K562 (cell line): ENCODE measurements around the gene DHCR7. TPM values are rescaled to one million over a fixed set of nuclear protein-coding genes. Genes with fewer than 3 reads are reported as not detected.
A peak's percentile ranks its signal among the peaks of the same experiment; 100 is the strongest.

Source experiments
- ATAC-seq: fragments of 200-7000 bp; cut with Tn5 transposase; 3 replicates; pipeline ENCODE4 v1.9.1; 2020; ENCODE audit warnings: moderate library complexity
- BruUV-seq: library from RNA; stranded (reverse); fragments of 400-500 nt; replicated peaks from 2 replicates; lab custom pipeline; 2021; lab: Mats Ljungman, UMichigan
- CTCF ChIA-PET: fragments of 300-600 bp; formaldehyde crosslinking; extraction: SDS; loops from one replicate; lab custom pipeline; 2021; ENCODE audit warnings: low intra/inter-chr PET ratio; lab: Yijun Ruan, JAX
- POLR2A ChIA-PET: fragments of 300-600, 350-650 bp; sonication (Branson Sonifier 250); formaldehyde crosslinking; extraction: SDS; loops from one replicate; lab custom pipeline; 2021; ENCODE audit warnings: antibody characterized with exemption, inconsistent platforms; lab: Yijun Ruan, JAX
- DNase-seq, 4 experiments: peaks; one replicate each; pipeline versions ENCODE4 v3.0.0 to v3.0.0-alpha.2; 2011 to 2018; ENCODE audit warnings: low spot score in 3 of 4, mixed read lengths in 3 of 4; ENCODE audit errors: extremely low read depth in 1 of 4
- FAIRE-seq: peaks from 2 replicates; lab custom pipeline; 2011; peaks lifted over from hg19 to GRCh38; lab: Jason Lieb, UNC
- H2AFZ ChIP-seq: 2 replicates; pipeline ENCODE4 v1.6.0; 2011; ENCODE audit warnings: low read depth, low read length, control low read depth, inconsistent platforms
- H3K27ac ChIP-seq: fragments of 200-600 bp; 3 replicates; pipeline ENCODE4 v1.8.0; 2011; ENCODE audit warnings: low read depth, mild to moderate bottlenecking, control low read depth, inconsistent platforms, low read length, moderate library complexity, mixed read lengths; ENCODE audit errors: extremely low read depth
- H3K27me3 ChIP-seq, 2 experiments: fragments of 300-600 bp in 1 of 2; 2 replicates in 1 of 2; 3 replicates in 1 of 2; pipeline versions ENCODE4 v1.6.0 to v1.8.0; 2011; ENCODE audit warnings: inconsistent platforms in 2 of 2, low read length in 2 of 2, mild to moderate bottlenecking in 1 of 2, mixed read lengths in 1 of 2, moderate library complexity in 1 of 2; ENCODE audit not compliant: control insufficient read depth in 2 of 2, insufficient read depth in 2 of 2
- H3K36me3 ChIP-seq: fragments of 300-600 bp; 3 replicates; pipeline ENCODE4 v1.8.0; 2011; ENCODE audit warnings: mild to moderate bottlenecking, low read length, inconsistent platforms; ENCODE audit not compliant: control insufficient read depth, insufficient read depth
- H3K4me1 ChIP-seq, 2 experiments: fragments of 200-600 bp in 1 of 2; replicated peaks in 1 of 2; 2 replicates in 1 of 2; 3 replicates in 1 of 2; pipeline versions ENCODE4 v1.5.1 to v1.8.0; 2011; ENCODE audit warnings: inconsistent platforms in 2 of 2, low read length in 2 of 2, mild to moderate bottlenecking in 1 of 2, mixed read lengths in 1 of 2, moderate library complexity in 1 of 2; ENCODE audit not compliant: control insufficient read depth in 2 of 2, insufficient read depth in 2 of 2
- H3K4me2 ChIP-seq: 2 replicates; pipeline ENCODE4 v1.6.1; 2011; ENCODE audit warnings: low read length, control low read depth, inconsistent platforms, mixed read lengths; ENCODE audit not compliant: insufficient read depth
- H3K4me3 ChIP-seq: fragments of 200-600 bp; sonication (generic), shearing (Covaris generic); 2 replicates; pipeline ENCODE4 v1.5.1; 2016; ENCODE audit warnings: control low read depth, inconsistent platforms
- H3K79me2 ChIP-seq: fragments of 200-600 bp; 3 replicates; pipeline ENCODE4 v1.8.0; 2011; ENCODE audit warnings: low read length, inconsistent platforms; ENCODE audit not compliant: control insufficient read depth, insufficient read depth
- H3K9ac ChIP-seq, 2 experiments: 2 replicates each; pipeline versions ENCODE4 v1.6.0 to v1.6.1; 2011; ENCODE audit warnings: low read depth in 2 of 2, low read length in 2 of 2, control low read depth in 1 of 2, inconsistent platforms in 1 of 2, mild to moderate bottlenecking in 1 of 2, mixed read lengths in 1 of 2; ENCODE audit not compliant: insufficient read depth in 1 of 2
- H3K9me1 ChIP-seq: one replicate; pipeline ENCODE4 v1.6.0; 2011; ENCODE audit warnings: inconsistent platforms, mild to moderate bottlenecking, low read length, moderate library complexity; ENCODE audit not compliant: control insufficient read depth, insufficient read depth
- H3K9me3 ChIP-seq: replicated peaks from 2 replicates; pipeline ENCODE4 v1.5.1; 2011; ENCODE audit warnings: low read depth, low read length, inconsistent platforms; ENCODE audit not compliant: control insufficient read depth, insufficient read depth
- H4K20me1 ChIP-seq: replicated peaks from 2 replicates; pipeline ENCODE4 v1.6.1; 2011; ENCODE audit warnings: low read length, inconsistent platforms, mixed read lengths; ENCODE audit not compliant: control insufficient read depth, insufficient read depth
- GATAD2A ChIP-seq: fragments of 450-650 bp; IDR thresholded peaks from 2 replicates; pipeline ENCODE4 v1.6.1; 2017
- HDAC2 ChIP-seq: fragments of 450-650 bp; IDR thresholded peaks from 2 replicates; pipeline ENCODE4 v1.6.1; 2016; ENCODE audit warnings: mild to moderate bottlenecking
- L3MBTL2 ChIP-seq: fragments of 450-650 bp; IDR thresholded peaks from 2 replicates; pipeline ENCODE4 v1.6.1; 2016; ENCODE audit warnings: mild to moderate bottlenecking, moderate library complexity
- RNF2 ChIP-seq: sonication (generic); IDR thresholded peaks from 2 replicates; pipeline ENCODE4 v1.6.1; 2016
- SNRNP70 ChIP-seq: fragments of 200-400 bp; formaldehyde crosslinking; optimal IDR thresholded peaks from 2 replicates; pipeline ENCODE3; 2017; ENCODE audit warnings: low read depth, low read length
- WGBS: fragments of 100-300 bp; shearing (Covaris generic); methylation state at CpG from one replicate; pipeline ENCODE4 v1.1.6; 2016; ENCODE audit warnings: low coverage, mixed read lengths; ENCODE audit not compliant: insufficient coverage; ENCODE audit errors: missing lambda C conversion rate; 5-methylcytosine and 5-hydroxymethylcytosine counted together
- in situ Hi-C: fragments of 300-500 bp; cut with MboI; formaldehyde crosslinking; loops from 4 replicates; pipeline ENCODE4 v1.15.0; 2018; ENCODE audit warnings: inconsistent platforms, mixed read lengths
- intact Hi-C: fragments of 100-400 bp; cut with micrococcal nuclease; formaldehyde crosslinking; loops from 2 replicates; pipeline ENCODE4 v1.14.2; 2022
- polyA plus RNA-seq, 8 experiments: library from polyadenylated mRNA; depleted of rRNA in 4 of 8; stranded (reverse) in 5 of 8; unstranded in 3 of 8; fragments of >200 nt; fragmentation: Nextera tagmentation in 2 of 8; fragmentation: Illumina TruSeq in 1 of 8; extraction: Ambion mirVana in 2 of 8; extraction: Trizol in 1 of 8; gene quantifications; 2 replicates each; pipeline versions ENCODE4 v1.2.1 to v1.2.3, GENCODE V29; 2011 to 2014; ENCODE audit warnings: inconsistent platforms in 1 of 8, missing spikeins in 1 of 8
- total RNA-seq, 7 experiments: library from RNA; depleted of rRNA in 6 of 7; stranded (reverse); fragments of >200 nt in 6 of 7; fragmentation: Illumina TruSeq in 2 of 7; extraction: Trizol in 2 of 7; gene quantifications; 2 replicates each; pipeline versions ENCODE4 v1.2.1 to v1.2.3, GENCODE V29; 2011 to 2021; ENCODE audit warnings: low replicate concordance in 1 of 7

DHCR7 gene
- total and polyA plus RNA-seq, 9 of the 15 experiments (the other 6 are each of a cell fraction or from before 2014, with no cell fraction given) = 8.4 to 192 (median 82.4) TPM

DNA sequence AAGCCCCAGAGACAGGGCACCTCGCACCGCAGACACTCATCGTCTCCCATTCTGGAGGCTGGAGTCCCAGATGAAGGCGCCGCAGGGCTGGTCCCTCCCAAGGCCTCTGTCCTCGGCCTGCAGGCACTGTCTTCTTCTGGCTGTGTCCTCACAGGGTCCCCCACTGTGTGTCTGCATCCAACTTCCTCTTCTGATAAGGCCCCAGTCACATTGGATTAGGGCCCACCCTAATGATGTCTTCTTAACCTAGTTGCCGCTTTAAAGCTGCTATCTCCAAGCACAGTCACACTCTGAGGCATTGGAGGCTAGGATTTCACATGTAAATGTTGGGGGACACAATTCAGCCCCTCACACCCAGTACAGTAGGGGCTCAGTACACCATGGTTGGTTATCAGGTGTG, 48.9 kb downstream of the DHCR7 start:
- ATAC-seq (no peak), DNase-seq (peak in 1 of 4 experiments; percentile 7), FAIRE-seq (no peak)
- no peaks in the 10 kb centered on the region for H3K79me2 ChIP-seq
- no peaks in the 10 kb centered on the region; the same call in 1 of the 2 replicates for H4K20me1 ChIP-seq
- no peak overlapping the region for H3K27ac ChIP-seq
- no TSS peak for BruUV-seq
- no peaks in the 10 kb centered on the region for H3K9me1 ChIP-seq
- H3K4me1 ChIP-seq = no peaks in the 10 kb centered on the region
- no peak overlapping the region for H3K4me2 ChIP-seq
- in situ Hi-C loops = no loop called here
- POLR2A ChIA-PET = no interaction called here
- H3K9me3 ChIP-seq = no peaks in the 10 kb centered on the region
- H3K4me3 ChIP-seq = no peak overlapping the region
- no peak overlapping the region for H3K9ac ChIP-seq
- TF ChIP-seq GATAD2A (no peak), SNRNP70 (no peak)
- H3K36me3 ChIP-seq = no peaks in the 10 kb centered on the region
- peaks cover 23 to 73% of the 10 kb centered on the region in 2 experiments; a peak in 4 of 5 replicates for H3K27me3 ChIP-seq
- H2AFZ ChIP-seq = no peak overlapping the region
- 7% methylated on average over 7 of the region's 7 CpGs for WGBS
- CTCF ChIA-PET = no interaction called here
- intact Hi-C loops = no loop called here

DNA sequence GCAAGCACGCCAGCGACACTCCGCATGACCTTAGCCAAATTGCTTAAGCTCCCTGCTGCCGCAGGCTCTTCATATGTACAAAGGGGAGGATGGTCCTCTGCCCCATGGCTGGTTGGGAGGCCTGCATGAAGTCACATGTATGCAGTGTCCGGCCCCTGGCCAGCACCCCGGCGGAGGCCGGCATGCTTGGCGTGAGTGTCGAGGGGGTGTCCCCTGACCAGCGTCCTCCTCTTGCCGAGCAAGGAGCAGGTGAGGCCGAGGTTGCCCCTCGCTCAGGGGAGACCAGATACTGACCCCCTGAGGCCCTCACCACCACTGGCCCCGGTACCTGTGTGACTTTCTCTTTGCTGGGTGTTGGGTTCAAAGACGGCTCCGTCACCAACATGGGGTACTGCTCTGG, 50.2 kb downstream of the DHCR7 start:
- no TSS peak for BruUV-seq
- DNase-seq (no peak), FAIRE-seq (no peak)
- H3K27me3 ChIP-seq = peaks cover 23 to 76% of the 10 kb centered on the region in 2 experiments; a peak in 4 of 5 replicates
- H3K27ac ChIP-seq = no peak overlapping the region
- no peak overlapping the region for H3K9ac ChIP-seq
- no peak overlapping the region for H3K4me3 ChIP-seq
- POLR2A ChIA-PET = interaction anchor here (0.6 kb wide), 1 partner anchor 29 kb away, joined by 3 read pairs; no protein-coding TSS in a partner anchor
- in situ Hi-C loops = no loop called here
- no peak overlapping the region for H3K4me2 ChIP-seq
- no peaks in the 10 kb centered on the region for H3K9me3 ChIP-seq
- no peak overlapping the region for H2AFZ ChIP-seq
- CTCF ChIA-PET = no interaction called here
- WGBS = 0% methylated on average over 13 of the region's 17 CpGs
- TF ChIP-seq L3MBTL2 (no peak), RNF2 (no peak), HDAC2 (no peak)
- TF ChIP-seq, all 486 proteins: peak for 0
- no peaks in the 10 kb centered on the region for H3K79me2 ChIP-seq
- intact Hi-C loops = no loop called here
- H3K9me1 ChIP-seq = no peaks in the 10 kb centered on the region
- ATAC-seq = no peak
- H3K36me3 ChIP-seq = no peaks in the 10 kb centered on the region
- peaks cover 3% of the 10 kb centered on the region; the same call in 1 of the 2 replicates for H4K20me1 ChIP-seq
- H3K4me1 ChIP-seq = no peaks in the 10 kb centered on the region
